Adrenal gland (tissue), 5 donors: ENCODE measurements around the gene INSRR.

Experiments
- CTCF ChIP-seq, 6 experiments: fragments of 450-650 bp in 4 of 6; fragments of 200-600 bp in 2 of 6; sonication (generic) in 1 of 6; IDR thresholded peaks; 1 replicate in 5 of 6; 2 replicates in 1 of 6; pipeline versions ENCODE4 v1.5.1 to v1.8.0; 2016 to 2021; ENCODE audit warnings: antibody characterized with exemption in 6 of 6, mild to moderate bottlenecking in 2 of 6, moderate library complexity in 1 of 6
- POLR2A ChIP-seq, 2 donors: fragments of 450-650 bp; IDR thresholded peaks; one replicate each; pipeline ENCODE4 v1.6.1; 2017; ENCODE audit warnings: antibody characterized with exemption in 2 of 2, mild to moderate bottlenecking in 2 of 2, moderate library complexity in 1 of 2
- donor health status: DM: no; HTN: no; CAD: no.

- TF ChIP-seq CTCF (IDR thresholded peaks at IDR 0.05) (no peak), POLR2A (IDR thresholded peaks at IDR 0.05) (no peak)
Observed at GRCh38 chr1:156859523-156860112, 701 bp upstream of the INSRR start.
